Endothelial cell of umbilical vein (primary cell): ENCODE measurements around the gene SCAF1. TPM values are rescaled to one million over a fixed set of nuclear protein-coding genes. Genes with fewer than 3 reads are reported as not detected.

Experiments used
- BruUV-seq: library from RNA; stranded (reverse); fragments of 400-500 nt; replicated peaks from 2 replicates; lab custom pipeline; 2021; lab: Mats Ljungman, UMichigan
- CTCF ChIA-PET: fragments of 300-600, 350-600 bp; sonication (Branson Sonifier 250); formaldehyde crosslinking; loops from one replicate; lab custom pipeline; 2021; ENCODE audit warnings: antibody characterized with exemption, inconsistent platforms; lab: Charles Lee
- POLR2A ChIA-PET: fragments of 300-600, 350-600 bp; sonication (Branson Sonifier 250); formaldehyde crosslinking; loops from one replicate; lab custom pipeline; 2021; ENCODE audit warnings: antibody characterized with exemption, inconsistent platforms; lab: Charles Lee
- DNase-seq: peaks from one replicate; pipeline ENCODE4 v3.0.0-alpha.2; 2011; ENCODE audit warnings: low read depth, low spot score
- FAIRE-seq: peaks from 2 replicates; lab custom pipeline; 2011; peaks lifted over from hg19 to GRCh38; lab: Jason Lieb, UNC
- H2AFZ ChIP-seq: 2 replicates; pipeline ENCODE4 v1.6.0; 2012; ENCODE audit warnings: low read depth, low read length, control low read depth, inconsistent platforms
- H3K27ac ChIP-seq: 2 replicates; pipeline ENCODE4 v1.5.1; 2011; ENCODE audit warnings: low read depth, mild to moderate bottlenecking, control low read depth, low read length, moderate library complexity; ENCODE audit not compliant: insufficient read depth
- H3K27me3 ChIP-seq, 2 experiments: 2 replicates each; pipeline versions ENCODE4 v1.6.0 to v1.6.1; 2011; ENCODE audit warnings: low read length in 2 of 2, mixed read lengths in 1 of 2; ENCODE audit not compliant: control insufficient read depth in 2 of 2, insufficient read depth in 2 of 2
- H3K36me3 ChIP-seq, 2 experiments: 2 replicates in 1 of 2; 3 replicates in 1 of 2; pipeline ENCODE4 v1.5.1; 2011; ENCODE audit warnings: low read length in 2 of 2, mild to moderate bottlenecking in 1 of 2, moderate library complexity in 1 of 2; ENCODE audit not compliant: control insufficient read depth in 2 of 2, insufficient read depth in 2 of 2; ENCODE audit errors: extremely low read depth in 1 of 2
- H3K4me1 ChIP-seq: 3 replicates; pipeline ENCODE4 v1.5.1; 2011; ENCODE audit warnings: mild to moderate bottlenecking, low read length; ENCODE audit not compliant: control insufficient read depth, insufficient read depth; ENCODE audit errors: extremely low read depth
- H3K4me2 ChIP-seq: 2 replicates; pipeline ENCODE4 v1.6.1; 2011; ENCODE audit warnings: low read length, control low read depth, mixed read lengths; ENCODE audit not compliant: insufficient read depth
- H3K4me3 ChIP-seq, 3 experiments: fragments of 200-600 bp in 1 of 3; sonication (generic), shearing (Covaris generic) in 1 of 3; replicated peaks in 1 of 3; 2 replicates each; pipeline ENCODE4 v1.5.1; 2011 to 2016; ENCODE audit warnings: control low read depth in 3 of 3, low read length in 3 of 3, mild to moderate bottlenecking in 2 of 3, inconsistent platforms in 1 of 3, low read depth in 1 of 3, moderate library complexity in 1 of 3; ENCODE audit not compliant: insufficient read depth in 1 of 3
- H3K79me2 ChIP-seq: 2 replicates; pipeline ENCODE4 v1.6.0; 2012; ENCODE audit warnings: low read length, inconsistent platforms; ENCODE audit not compliant: control insufficient read depth, insufficient read depth
- H3K9ac ChIP-seq: replicated peaks from 2 replicates; pipeline ENCODE3; 2011; ENCODE audit warnings: low read length, control low read depth; ENCODE audit not compliant: insufficient read depth; ENCODE audit errors: extremely low read depth
- H3K9me1 ChIP-seq: replicated peaks from 3 replicates; pipeline ENCODE4 v1.6.0; 2011; ENCODE audit warnings: mild to moderate bottlenecking, low read length; ENCODE audit not compliant: control insufficient read depth, insufficient read depth; ENCODE audit errors: extremely low read depth
- H3K9me3 ChIP-seq: replicated peaks from 2 replicates; pipeline ENCODE4 v1.5.1; 2012; ENCODE audit warnings: low read length, inconsistent platforms; ENCODE audit not compliant: control insufficient read depth, insufficient read depth
- H4K20me1 ChIP-seq: replicated peaks from 2 replicates; pipeline ENCODE3; 2011; ENCODE audit warnings: mild to moderate bottlenecking, low read length; ENCODE audit not compliant: control insufficient read depth, insufficient read depth; ENCODE audit errors: extremely low read depth
- CTCF ChIP-seq, 2 donors: IDR thresholded peaks; 1 replicate in 1 of 2; 2 replicates in 1 of 2; pipeline ENCODE4 v1.5.1; 2011; ENCODE audit warnings: low read length in 2 of 2, mild to moderate bottlenecking in 2 of 2, moderate library complexity in 2 of 2, control low read depth in 1 of 2, inconsistent platforms in 1 of 2, low read depth in 1 of 2; ENCODE audit not compliant: insufficient read depth in 1 of 2; ENCODE audit errors: extremely low read depth in 1 of 2
- EZH2 ChIP-seq: IDR thresholded peaks from 2 replicates; pipeline ENCODE4 v1.6.1; 2012; ENCODE audit warnings: borderline replicate concordance, low read depth, mild to moderate bottlenecking, moderate library complexity, low read length, inconsistent platforms; ENCODE audit not compliant: severe bottlenecking
- FOS ChIP-seq: IDR thresholded peaks from 2 replicates; pipeline ENCODE4 v1.6.1; 2011; ENCODE audit warnings: mild to moderate bottlenecking, low read length, moderate library complexity, borderline replicate concordance; ENCODE audit not compliant: insufficient read depth
- GATA2 ChIP-seq: IDR thresholded peaks from 2 replicates; pipeline ENCODE4 v1.7.0; 2011; ENCODE audit warnings: low read depth, mild to moderate bottlenecking, moderate library complexity, mixed read lengths, low read length; ENCODE audit not compliant: insufficient read length, insufficient read depth
- JUN ChIP-seq: IDR thresholded peaks from 2 replicates; pipeline ENCODE4 v1.6.1; 2011; ENCODE audit warnings: borderline replicate concordance, low read depth; ENCODE audit not compliant: insufficient read length, insufficient read depth
- MAX ChIP-seq: IDR thresholded peaks from 2 replicates; pipeline ENCODE4 v1.6.1; 2011; ENCODE audit not compliant: insufficient read depth, insufficient read length
- MYC ChIP-seq: IDR thresholded peaks from one replicate; pipeline ENCODE4 v1.6.1; 2011; ENCODE audit warnings: mild to moderate bottlenecking, low read depth, low read length
- POLR2A ChIP-seq: IDR thresholded peaks from 2 replicates; pipeline ENCODE4 v1.6.1; 2012; ENCODE audit warnings: low read depth, mild to moderate bottlenecking, control low read depth, low read length
- POLR2AphosphoS5 ChIP-seq: IDR thresholded peaks from 2 replicates; pipeline ENCODE4 v1.6.1; 2012; ENCODE audit warnings: low read depth, mild to moderate bottlenecking, control low read depth, low read length, moderate library complexity; ENCODE audit not compliant: insufficient read depth
- dilution Hi-C: fragments of 300-500 bp; cut with MboI; formaldehyde crosslinking; loops from one replicate; pipeline ENCODE4 v1.15.0; 2019; ENCODE audit warnings: low sequenced_read_pairs; ENCODE audit not compliant: extremely low pct_ligation_motif_present
- intact Hi-C: fragments of 100-400 bp; cut with micrococcal nuclease; formaldehyde crosslinking; loops from one replicate; pipeline ENCODE4 v1.10.0; 2022
- polyA plus RNA-seq, 4 experiments: library from polyadenylated mRNA; depleted of rRNA in 3 of 4; stranded (reverse) in 3 of 4; unstranded in 1 of 4; fragments of >200 nt; gene quantifications; 2 replicates each; pipeline versions ENCODE4 v1.2.1 to v1.2.3, GENCODE V29; 2011 to 2012; ENCODE audit warnings: missing spikeins in 1 of 4
- total RNA-seq: library from RNA; stranded (reverse); gene quantifications from 2 replicates; pipeline ENCODE4 v1.2.3, GENCODE V29; 2021

SCAF1 gene
- total and polyA plus RNA-seq, 2 donors (not counting 3 experiments of a cell fraction or from before 2014, with no cell fraction given): 13.3 to 75.8 TPM

DNA sequence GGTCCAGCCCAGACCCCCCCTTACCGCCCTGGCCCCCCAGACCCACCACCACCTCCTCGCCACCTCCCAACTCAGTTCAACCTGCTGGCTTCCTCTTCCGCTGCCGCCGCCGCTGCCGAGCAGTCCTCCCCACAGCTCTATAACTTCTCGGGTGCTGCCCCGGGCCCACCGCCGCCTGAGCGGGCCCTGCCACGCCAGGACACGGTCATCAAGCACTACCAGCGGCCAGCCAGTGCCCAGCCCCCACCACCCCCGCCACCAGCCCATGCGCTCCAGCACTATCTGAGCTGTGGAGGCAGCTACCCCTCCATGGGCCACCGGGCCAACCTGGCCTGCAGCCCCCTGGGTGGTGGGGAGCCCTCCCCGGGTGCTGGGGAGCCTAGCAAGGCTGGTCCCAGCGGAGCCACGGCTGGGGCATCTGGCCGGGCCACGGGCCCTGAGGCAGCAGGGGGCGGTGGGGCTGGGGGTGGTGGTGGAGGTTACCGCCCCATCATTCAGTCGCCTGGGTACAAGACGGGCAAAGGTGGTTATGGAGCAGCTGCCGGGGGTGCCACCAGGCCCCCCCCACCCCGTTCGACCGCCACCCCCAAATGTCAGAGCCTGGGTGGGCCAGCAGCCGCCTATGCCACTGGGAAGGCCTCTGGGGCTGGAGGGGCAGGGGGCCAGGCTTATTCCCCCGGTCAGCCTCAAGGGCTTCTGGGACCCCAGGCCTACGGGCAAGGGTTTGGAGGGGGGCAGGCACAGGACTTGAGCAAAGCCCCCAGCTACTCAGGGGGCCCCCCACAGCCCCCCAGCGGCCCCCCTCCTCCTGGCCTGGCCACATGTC is 46.8 kb upstream of the SCAF1 start:
- Histone ChIP-seq H3K36me3 (peaks cover 8 to 32% of the 10 kb centered on the region in 2 experiments), H3K4me3 (no peak overlapping the region), H4K20me1 (no peaks in the 10 kb centered on the region), H3K9me3 (no peaks in the 10 kb centered on the region), H3K9ac (no peak overlapping the region), H3K9me1 (no peaks in the 10 kb centered on the region), H2AFZ (no peak overlapping the region), H3K27ac (no peak overlapping the region), H3K4me1 (peaks cover 16% of the 10 kb centered on the region), H3K27me3 (no peaks in the 10 kb centered on the region), H3K79me2 (peaks cover 48% of the 10 kb centered on the region), H3K4me2 (no peak overlapping the region)
- ChIA-PET CTCF (no interaction called here), POLR2A (no interaction called here)
- dilution Hi-C loops (no loop called here), intact Hi-C loops (loop anchor here (5.0 kb wide), 1 partner anchor 272 kb away; the partner anchor contains the start of gene PNKP)
- no TSS peak for BruUV-seq
- TF ChIP-seq MAX (no peak), CTCF (IDR thresholded peaks at IDR 0.05; ENCODE audit: extremely low read depth in 1 of 2, insufficient read depth in 1 of 2, low read depth in 1 of 2, low read length in 2 of 2) (no peak), MYC (no peak), POLR2AphosphoS5 (no peak), GATA2 (no peak), FOS (no peak), JUN (no peak), POLR2A (no peak), EZH2 (no peak)
- FAIRE-seq: no peak
- DNase-seq: no peak
